ELF-1 (cell line): ENCODE data around the gene GFRA1.

Experiments
- DNase-seq: peaks from one replicate; pipeline ENCODE4 v3.0.0-alpha.2; 2016; ENCODE audit warnings: low read depth, low spot score

Gene GFRA1

DNA sequence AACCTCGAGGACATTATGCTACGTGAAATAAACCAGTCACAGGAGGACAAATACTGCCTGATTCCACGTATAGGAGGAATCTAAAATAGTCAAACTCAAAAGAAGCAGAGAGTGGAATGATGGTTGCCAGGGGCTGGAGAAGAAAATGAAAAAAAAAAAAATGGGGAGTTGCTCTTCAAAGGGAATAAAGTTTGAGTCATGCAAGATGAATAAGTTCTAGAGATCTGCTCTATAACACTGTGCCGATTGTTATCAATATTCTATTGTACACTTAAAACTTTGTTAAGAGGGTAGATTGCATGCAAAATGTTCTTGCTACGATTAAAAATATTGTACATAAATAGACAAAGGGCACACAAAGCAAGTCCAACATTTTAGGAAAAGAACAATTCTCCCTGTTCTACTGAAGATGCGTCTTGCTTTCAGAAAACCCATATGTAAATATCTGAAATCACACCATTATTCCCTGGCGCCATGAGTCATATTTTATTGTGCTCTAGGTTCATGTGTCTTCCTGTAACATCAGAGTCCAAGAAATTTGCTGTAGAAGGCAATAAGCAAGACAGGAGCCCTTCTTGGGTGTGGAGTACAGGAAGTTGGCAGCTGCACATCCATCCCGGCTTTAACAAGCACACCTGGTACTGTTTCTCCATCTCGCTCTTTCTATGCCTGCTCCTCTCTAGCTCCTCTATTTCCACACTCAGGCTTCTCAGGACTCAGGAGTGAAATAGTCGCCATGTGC lies 145.9 kb downstream of the GFRA1 start:
- DNase-seq, result no peak

- no peak for DNase-seq
These were observed 146.8 kb downstream of the GFRA1 start for GRCh38 chr10:116126239-116126638.

DNA sequence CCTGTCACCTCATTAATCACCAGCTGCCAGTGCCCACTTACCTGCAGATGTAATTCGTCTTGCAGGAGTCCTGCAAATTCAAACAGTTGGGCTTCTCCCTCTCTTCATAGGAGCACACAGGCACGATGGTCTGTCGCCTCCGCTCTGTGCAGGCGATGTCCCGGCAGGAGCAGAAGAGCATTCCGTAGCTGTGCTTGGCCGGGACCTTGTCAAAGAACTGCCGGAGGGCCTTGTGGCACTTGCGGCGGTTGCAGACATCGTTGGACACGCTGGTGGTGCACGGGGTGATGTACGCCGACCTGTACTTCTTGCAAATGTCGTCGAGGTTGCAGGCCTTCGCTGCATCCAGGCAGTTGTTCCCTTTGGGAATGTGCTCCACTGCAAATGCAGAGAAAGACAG lies 147.8 kb downstream of the GFRA1 start:
- DNase-seq, result peak; percentile 25

DNA sequence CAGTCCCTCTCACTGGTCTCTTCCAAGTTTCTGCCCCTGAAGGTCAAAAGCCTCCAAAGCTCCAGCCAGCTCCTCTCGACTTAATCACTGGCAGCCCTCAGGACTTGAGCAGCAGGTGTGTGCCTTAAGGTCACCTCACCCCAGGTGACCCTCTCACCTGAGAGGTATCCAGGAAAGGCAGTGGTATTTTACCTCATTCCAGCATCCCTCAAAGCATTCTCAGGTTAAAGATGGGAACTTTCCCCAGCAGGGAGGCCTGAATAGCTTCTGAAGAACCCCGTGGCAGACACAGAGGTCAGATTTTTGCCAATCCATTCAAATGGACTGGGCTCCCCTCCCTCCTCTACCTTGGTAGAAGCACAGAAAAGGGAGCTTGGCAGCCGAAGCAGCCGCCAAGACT lies 148.2 kb downstream of the GFRA1 start:
- DNase-seq, result no peak

DNA sequence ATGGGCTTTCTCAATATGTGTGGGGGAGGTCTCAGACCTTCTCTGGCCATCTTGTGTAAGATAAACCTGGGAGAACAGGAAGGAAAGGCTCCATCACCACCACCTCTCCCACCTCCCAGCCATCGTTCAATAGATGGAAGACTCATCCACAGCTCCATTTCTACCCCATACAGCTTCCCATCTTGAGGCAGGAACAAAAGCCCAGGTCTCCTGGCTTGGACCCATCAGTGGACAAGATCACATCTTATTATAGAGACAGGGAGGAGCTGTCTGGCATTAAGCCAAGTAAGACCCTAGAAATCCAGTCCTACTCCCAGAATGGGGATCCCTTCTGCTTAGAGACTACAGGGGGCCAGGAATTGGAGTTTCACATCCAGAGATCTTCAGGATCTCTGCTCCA lies 150.3 kb downstream of the GFRA1 start:
- DNase-seq, result no peak

GRCh38 chr10:116121640-116122525 lies 151.1 kb downstream of the GFRA1 start:
- no peak for DNase-seq

GRCh38 chr10:116120688-116121455 lies 152.1 kb downstream of the GFRA1 start:
- DNase-seq, result peak; percentile 66

- no peak for DNase-seq
These were observed 154.2 kb downstream of the GFRA1 start for GRCh38 chr10:116118847-116119246.

GRCh38 chr10:116115797-116116196 lies 157.2 kb downstream of the GFRA1 start:
- no peak for DNase-seq

- peak; percentile 15 for DNase-seq
These were observed 157.9 kb downstream of the GFRA1 start for GRCh38 chr10:116115036-116115641.

DNA sequence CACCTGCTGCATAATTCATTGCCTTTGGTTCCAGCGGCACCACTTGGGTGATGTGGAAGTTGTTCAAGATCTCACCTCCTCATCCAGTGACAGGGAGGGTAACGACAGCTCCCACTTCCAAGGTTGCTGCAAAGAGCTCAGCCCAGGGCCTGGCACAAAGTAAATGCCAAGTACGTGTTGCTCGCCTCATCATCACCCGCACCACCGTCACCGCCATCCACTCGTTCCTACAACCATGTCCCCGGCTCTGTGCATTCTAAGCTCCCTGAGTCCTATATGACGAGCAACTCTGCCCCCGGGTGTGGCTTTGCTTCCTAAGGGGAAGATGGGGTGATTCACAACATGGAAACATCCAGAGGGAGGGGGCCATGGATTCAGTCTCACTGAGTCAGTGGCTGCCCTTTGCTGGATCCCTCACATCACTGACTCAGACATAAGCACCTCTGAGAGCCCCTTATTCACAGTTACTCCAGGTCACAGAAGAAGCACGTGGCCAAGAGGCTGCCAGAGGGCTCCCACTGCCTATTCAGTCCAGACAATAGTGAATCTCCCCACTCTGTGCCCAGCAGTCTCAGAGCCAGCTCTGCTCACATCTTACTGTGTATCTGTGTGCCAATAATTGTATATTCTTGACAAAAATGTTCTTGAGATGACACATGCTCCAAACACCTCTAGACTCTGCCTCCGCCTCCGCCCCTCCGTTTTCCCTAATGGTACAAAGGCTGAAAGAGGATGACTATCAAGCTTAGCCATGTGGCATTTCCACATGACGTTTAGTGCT lies 159.1 kb downstream of the GFRA1 start:
- no peak for DNase-seq

DNA sequence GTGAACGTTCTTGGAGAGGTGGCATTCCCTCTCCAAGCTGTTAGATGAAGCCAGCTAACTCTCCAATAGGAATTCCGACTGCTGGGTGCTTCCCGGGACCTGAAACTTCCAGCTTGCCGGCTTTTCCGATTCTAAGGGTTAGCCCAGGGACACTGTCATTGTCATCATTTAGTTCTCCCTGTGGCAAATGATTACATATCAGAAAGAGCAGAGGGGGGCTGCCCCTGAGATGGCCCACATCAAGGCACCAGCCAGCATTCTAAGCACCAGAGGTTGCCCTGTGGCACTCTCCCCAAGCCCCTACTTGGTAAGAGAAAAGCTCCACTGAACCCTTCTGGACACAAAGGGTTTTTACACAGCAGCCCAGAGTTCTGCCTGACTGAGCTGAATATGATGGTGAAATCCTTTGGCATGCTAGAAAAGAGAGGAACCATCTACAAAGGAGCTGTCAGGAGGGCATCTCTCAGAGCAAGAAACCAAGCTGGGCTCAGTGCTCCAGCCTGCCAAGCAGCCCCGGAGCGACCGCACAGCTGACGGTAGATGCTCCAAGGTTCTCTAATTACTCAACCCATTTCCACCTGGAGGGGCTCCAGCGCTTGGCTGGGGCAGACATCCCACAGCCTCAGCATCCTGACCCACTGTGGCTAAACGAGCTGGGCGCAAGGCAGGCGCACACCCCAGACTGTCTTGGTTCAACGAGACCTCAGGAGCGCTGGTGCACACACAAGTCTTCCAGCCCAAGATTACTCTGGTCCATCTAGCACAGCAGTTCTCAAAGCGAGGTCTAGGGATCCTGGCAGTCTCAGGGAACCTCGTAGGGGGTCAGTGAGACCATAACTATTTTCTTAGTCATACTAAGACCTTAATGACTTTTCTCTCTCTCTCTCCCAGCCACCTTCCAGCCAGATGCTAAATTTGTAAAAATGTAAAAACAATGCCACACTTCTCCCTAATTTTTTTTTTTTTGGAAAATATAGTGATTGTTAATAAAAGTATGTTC lies 160.5 kb downstream of the GFRA1 start:
- DNase-seq, result no peak

GRCh38 chr10:116111483-116112095 lies 161.4 kb downstream of the GFRA1 start:
- DNase-seq, result no peak

- no peak for DNase-seq
These were observed 162.3 kb downstream of the GFRA1 start for GRCh38 chr10:116110736-116111135.

DNA sequence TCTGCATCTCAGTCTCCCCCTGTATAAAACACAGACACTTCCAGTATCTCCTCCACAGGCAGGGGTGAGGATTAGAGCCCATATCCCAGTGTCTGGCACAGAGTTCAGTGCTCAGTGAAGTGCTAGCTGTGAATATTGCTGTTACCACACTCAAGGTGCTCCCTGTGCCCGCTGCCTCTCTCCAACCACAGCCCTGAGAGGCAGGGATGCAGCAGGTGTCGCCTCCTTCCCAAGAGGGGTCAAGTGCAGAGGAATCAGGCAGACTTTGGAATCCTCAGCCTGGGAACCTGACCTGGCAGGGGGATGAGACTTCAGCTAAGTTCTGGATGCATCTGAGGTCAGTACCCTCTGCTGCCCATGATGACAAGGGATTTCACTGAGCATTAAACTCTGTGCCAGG lies 163.1 kb downstream of the GFRA1 start:
- DNase-seq, result no peak

DNA sequence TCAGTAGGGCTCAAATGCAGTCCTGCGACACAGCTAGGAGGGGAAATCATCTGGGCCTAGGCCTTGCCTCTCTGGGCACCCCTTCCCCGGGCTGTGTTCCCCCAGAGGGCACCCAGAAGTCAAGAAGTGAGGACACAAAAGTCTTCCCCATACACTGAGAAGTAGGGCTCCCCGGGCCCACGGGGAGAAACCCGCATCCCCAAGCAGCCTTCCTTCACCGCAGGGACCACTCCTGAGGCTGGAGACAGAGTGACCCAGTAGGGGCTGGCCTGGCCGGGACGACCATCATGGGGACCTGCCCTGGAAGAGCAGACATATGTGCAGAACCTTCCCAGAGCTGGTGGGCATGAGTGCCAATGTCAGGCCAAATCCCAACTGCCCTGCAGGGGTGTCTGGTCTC lies 163.5 kb downstream of the GFRA1 start:
- DNase-seq, result no peak

DNA sequence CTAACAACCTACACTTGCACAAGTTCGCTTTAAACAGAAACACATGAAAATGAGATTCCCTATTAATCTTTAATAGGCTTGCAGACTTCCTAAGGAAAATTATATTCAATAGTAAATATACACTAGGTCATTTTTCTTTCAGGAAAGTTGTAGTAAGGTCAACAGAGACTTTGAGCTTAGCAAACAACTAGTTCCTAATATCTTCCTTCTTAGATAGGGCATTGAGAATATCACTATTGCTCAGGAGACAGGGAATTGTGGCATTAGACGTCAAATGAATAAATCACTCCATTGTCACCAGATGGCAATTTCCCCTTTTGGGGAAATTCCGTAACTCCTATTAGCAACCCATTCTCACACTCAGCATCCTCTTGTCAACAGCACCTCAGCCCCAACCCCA lies 164.9 kb downstream of the GFRA1 start:
- no peak for DNase-seq

DNA sequence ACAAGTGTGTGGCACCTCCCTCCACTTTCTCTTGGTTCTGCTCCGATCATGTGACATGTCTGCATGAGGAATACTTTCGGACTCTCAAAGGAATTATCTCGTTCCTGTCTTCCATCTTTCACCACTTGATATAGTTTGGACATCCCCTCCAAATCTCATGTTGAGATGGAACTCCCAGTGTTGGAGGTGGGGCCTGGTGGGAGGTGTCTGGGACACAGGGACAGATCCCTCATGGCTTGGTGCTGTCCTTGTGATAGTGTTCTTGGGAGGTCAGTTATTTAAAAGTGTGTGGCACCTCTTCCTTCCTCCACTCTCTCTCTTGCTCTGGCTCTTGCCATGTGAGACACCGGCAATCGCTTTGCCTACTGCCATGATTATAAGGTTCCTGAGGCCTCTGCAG lies 166.4 kb downstream of the GFRA1 start:
- no peak for DNase-seq

- no peak for DNase-seq
These were observed 167.7 kb downstream of the GFRA1 start for GRCh38 chr10:116105264-116105663.
